CD14-positive monocyte (primary cell): Measurements from ENCODE around the gene CNOT6L. TPM values are rescaled to one million over a fixed set of nuclear protein-coding genes. Genes with fewer than 3 reads are reported as not detected.
"Not testable (repeated sequence)": the region's sequence is repeated elsewhere in the genome, so short reads cannot be mapped to it uniquely, and the experiment has no call there.

ENCODE experiments used
- DNase-seq, 3 donors: peaks; one replicate each; pipeline ENCODE4 v3.0.0-alpha.2; 2011 to 2022
- H2AFZ ChIP-seq: 2 replicates; pipeline ENCODE4 v1.6.0; 2012; ENCODE audit warnings: mild to moderate bottlenecking, low read depth, low read length, inconsistent platforms; ENCODE audit not compliant: insufficient read depth, poor library complexity, severe bottlenecking
- H3K27ac ChIP-seq, 2 donors: 1 replicate in 1 of 2; 2 replicates in 1 of 2; pipeline ENCODE4 v1.5.1; 2012 to 2013; ENCODE audit warnings: low read length in 2 of 2, control low read depth in 1 of 2, inconsistent platforms in 1 of 2, low read depth in 1 of 2, mild to moderate bottlenecking in 1 of 2
- H3K27me3 ChIP-seq, 2 donors: one replicate each; pipeline versions ENCODE4 v1.6.0 to v1.6.1; 2011 to 2013; ENCODE audit warnings: low read length in 2 of 2; ENCODE audit not compliant: control insufficient read depth in 2 of 2, insufficient read depth in 2 of 2
- H3K36me3 ChIP-seq, 2 donors: replicated peaks in 1 of 2; 1 replicate in 1 of 2; 2 replicates in 1 of 2; pipeline versions ENCODE4 v1.5.1 to v1.6.1; 2012 to 2013; ENCODE audit warnings: low read length in 2 of 2, control low read depth in 1 of 2, inconsistent platforms in 1 of 2, mild to moderate bottlenecking in 1 of 2; ENCODE audit not compliant: insufficient read depth in 2 of 2, control insufficient read depth in 1 of 2
- H3K4me1 ChIP-seq, 2 donors: 1 replicate in 1 of 2; 2 replicates in 1 of 2; pipeline versions ENCODE4 v1.5.1 to v1.6.1; 2012 to 2013; ENCODE audit warnings: low read length in 2 of 2, control low read depth in 1 of 2, inconsistent platforms in 1 of 2, mild to moderate bottlenecking in 1 of 2, moderate library complexity in 1 of 2; ENCODE audit not compliant: insufficient read depth in 2 of 2, control insufficient read depth in 1 of 2
- H3K4me2 ChIP-seq: replicated peaks from 2 replicates; pipeline ENCODE3; 2012; ENCODE audit warnings: low read length, moderate library complexity, mild to moderate bottlenecking; ENCODE audit not compliant: poor library complexity, severe bottlenecking; ENCODE audit errors: extremely low read depth
- H3K4me3 ChIP-seq, 3 experiments: fragments of 200-600 bp in 1 of 3; sonication (generic) in 1 of 3; replicated peaks in 1 of 3; 1 replicate in 2 of 3; 2 replicates in 1 of 3; pipeline ENCODE4 v1.5.1; 2011 to 2013; ENCODE audit warnings: low read length in 3 of 3, mild to moderate bottlenecking in 3 of 3, control low read depth in 2 of 3, low read depth in 2 of 3, inconsistent platforms in 1 of 3, moderate library complexity in 1 of 3
- H3K79me2 ChIP-seq: 2 replicates; pipeline ENCODE4 v1.6.0; 2012; ENCODE audit warnings: mild to moderate bottlenecking, control low read depth, inconsistent platforms, low read length, moderate library complexity; ENCODE audit not compliant: insufficient read depth
- H3K9ac ChIP-seq: 2 replicates; pipeline ENCODE4 v1.6.0; 2017; ENCODE audit warnings: low read length, mild to moderate bottlenecking; ENCODE audit not compliant: insufficient read depth, poor library complexity, severe bottlenecking
- H3K9me3 ChIP-seq, 2 donors: replicated peaks in 1 of 2; 1 replicate in 1 of 2; 2 replicates in 1 of 2; pipeline versions ENCODE4 v1.5.1 to v1.6.1; 2012 to 2013; ENCODE audit warnings: low read length in 2 of 2, control low read depth in 1 of 2; ENCODE audit not compliant: control insufficient read depth in 1 of 2, insufficient read depth in 1 of 2
- H4K20me1 ChIP-seq: 2 replicates; pipeline ENCODE4 v1.6.0; 2012; ENCODE audit warnings: mild to moderate bottlenecking, low read length, control low read depth, moderate library complexity; ENCODE audit not compliant: insufficient read depth
- H3K27ac Mint-ChIP-seq, 7 donors: one replicate each; pipeline ENCODE4 v1.8.0; 2020; ENCODE audit warnings: mild to moderate bottlenecking in 7 of 7, mixed read lengths in 7 of 7, moderate library complexity in 6 of 7, inconsistent platforms in 2 of 7
- H3K27me3 Mint-ChIP-seq, 3 donors: one replicate each; pipeline ENCODE4 v1.8.0; 2021 to 2022; ENCODE audit warnings: low read depth in 3 of 3, mild to moderate bottlenecking in 3 of 3, mixed read lengths in 3 of 3, moderate library complexity in 3 of 3, inconsistent platforms in 1 of 3
- H3K36me3 Mint-ChIP-seq, 2 donors: one replicate each; pipeline ENCODE4 v1.8.0; 2020; ENCODE audit warnings: mixed read lengths in 2 of 2, inconsistent platforms in 1 of 2, mild to moderate bottlenecking in 1 of 2
- H3K4me1 Mint-ChIP-seq: one replicate; pipeline ENCODE4 v1.8.0; 2020; ENCODE audit warnings: mild to moderate bottlenecking, mixed read lengths
- H3K4me3 Mint-ChIP-seq, 2 donors: one replicate each; pipeline ENCODE4 v1.8.0; 2020; ENCODE audit warnings: mild to moderate bottlenecking in 2 of 2, mixed read lengths in 2 of 2, moderate library complexity in 1 of 2
- H3K9me3 Mint-ChIP-seq, 7 donors: one replicate each; pipeline ENCODE4 v1.8.0; 2020 to 2022; ENCODE audit warnings: mixed read lengths in 7 of 7, mild to moderate bottlenecking in 6 of 7, moderate library complexity in 6 of 7, inconsistent platforms in 2 of 7
- CTCF ChIP-seq: fragments of 200-600 bp; IDR thresholded peaks from one replicate; pipeline ENCODE4 v1.8.0; 2022; ENCODE audit warnings: antibody characterized with exemption, mild to moderate bottlenecking
- WGBS: methylation state at CpG from one replicate; pipeline ENCODE4 v1.1.5; 2013; ENCODE audit warnings: missing lambda C conversion rate; ENCODE audit not compliant: insufficient coverage; 5-methylcytosine and 5-hydroxymethylcytosine counted together
- intact Hi-C, 2 donors: fragments of 100-400 bp; cut with micrococcal nuclease; formaldehyde crosslinking; loops; one replicate each; pipeline versions ENCODE4 v1.15.0 to v1.15.1; 2023
- polyA plus RNA-seq, 3 donors: library from polyadenylated mRNA; depleted of rRNA in 1 of 3; unstranded in 2 of 3; stranded (reverse) in 1 of 3; fragments of 300-500 nt in 2 of 3; fragments of >200 nt in 1 of 3; fragmentation: Illumina TruSeq in 2 of 3; gene quantifications; 1 replicate in 2 of 3; 2 replicates in 1 of 3; pipeline ENCODE4 v1.2.3, GENCODE V29; 2012 to 2021

CNOT6L gene
- polyA plus RNA-seq, 3 donors: 16.1 to 26.4 (median 26.3) TPM

DNA sequence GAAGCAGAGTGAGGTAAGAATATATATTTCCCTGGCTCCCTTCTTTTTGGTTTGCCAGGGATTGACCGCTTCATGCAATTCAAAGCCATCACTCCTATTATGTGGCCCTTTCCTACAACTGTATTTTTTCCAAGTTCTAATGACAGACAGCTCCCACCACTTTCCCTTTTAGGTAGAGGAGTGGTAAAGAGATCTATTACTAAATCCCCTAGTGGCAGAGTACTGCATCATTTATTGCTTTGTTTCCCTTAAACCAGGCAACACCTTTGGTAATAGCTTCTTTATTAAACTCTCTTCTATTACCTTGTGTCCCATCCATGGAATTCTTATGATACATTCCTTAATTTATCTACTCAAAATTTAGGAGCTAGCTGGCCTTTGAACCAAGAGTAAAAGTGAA lies 90.7 kb downstream of the CNOT6L start:
- intact Hi-C loops: no loop called here
- Mint-ChIP-seq H3K4me1 (peaks cover 23% of the 10 kb centered on the region), H3K27ac (peak overlapping the region in 2 of 7 donors; percentile 42 to 56), H3K4me3 (no peak overlapping the region), H3K9me3 (no peaks in the 10 kb centered on the region), H3K27me3 (no peaks in the 10 kb centered on the region), H3K36me3 (peaks cover 52 to 62% of the 10 kb centered on the region in 2 donors)
- Histone ChIP-seq H3K4me3 (no peak overlapping the region), H3K4me1 (peaks cover 2 to 14% of the 10 kb centered on the region in 2 donors), H3K4me2 (no peak overlapping the region), H3K79me2 (no peaks in the 10 kb centered on the region), H3K27me3 (no peaks in the 10 kb centered on the region), H3K9ac (no peak overlapping the region), H3K27ac (peak overlapping the region in 1 of 2 donors; percentile 49), H3K36me3 (peaks cover 57 to 80% of the 10 kb centered on the region in 2 donors), H2AFZ (no peak overlapping the region), H3K9me3 (no peaks in the 10 kb centered on the region), H4K20me1 (no peaks in the 10 kb centered on the region)
- DNase-seq: no peak
- no peak for TF ChIP-seq CTCF
- no CpG with 5 or more reads among the region's 1 CpG for WGBS

DNA sequence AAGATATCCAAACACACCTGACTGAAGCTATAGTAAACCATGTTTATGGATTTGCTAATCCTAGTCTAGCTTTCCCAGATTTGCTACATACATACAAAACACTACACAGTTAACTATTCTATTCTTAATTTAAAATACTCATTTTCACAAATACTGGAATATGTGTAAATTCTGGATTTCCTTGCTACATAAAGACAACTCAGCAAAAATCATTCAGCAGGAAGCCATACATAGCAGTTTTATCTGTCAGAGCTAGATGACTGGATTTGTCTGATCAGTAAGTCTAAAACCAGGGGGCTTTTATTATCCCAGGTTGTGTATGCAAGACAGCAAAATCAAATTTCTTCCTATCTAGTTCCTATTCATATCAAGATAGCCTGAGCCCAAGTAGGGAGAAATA lies 98.1 kb downstream of the CNOT6L start:
- Mint-ChIP-seq H3K9me3 (no peaks in the 10 kb centered on the region), H3K4me3 (no peak overlapping the region), H3K4me1 (no peaks in the 10 kb centered on the region), H3K36me3 (peaks cover 46 to 62% of the 10 kb centered on the region in 2 donors), H3K27me3 (no peaks in the 10 kb centered on the region), H3K27ac (no peak overlapping the region)
- DNase-seq: no peak
- intact Hi-C loops: no loop called here
- Histone ChIP-seq H2AFZ (no peak overlapping the region), H3K27me3 (no peaks in the 10 kb centered on the region), H3K9ac (no peak overlapping the region), H3K79me2 (no peaks in the 10 kb centered on the region), H3K27ac (no peak overlapping the region), H3K4me3 (no peak overlapping the region), H4K20me1 (peaks cover 3% of the 10 kb centered on the region), H3K36me3 (peaks cover 64 to 86% of the 10 kb centered on the region in 2 donors), H3K9me3 (no peaks in the 10 kb centered on the region), H3K4me1 (no peaks in the 10 kb centered on the region), H3K4me2 (no peak overlapping the region)
- no peak for TF ChIP-seq CTCF

- DNase-seq, H3K27me3 ChIP-seq, H3K4me3 ChIP-seq, H3K9me3 Mint-ChIP-seq, H3K27me3 Mint-ChIP-seq, H3K9me3 ChIP-seq, H3K4me1 ChIP-seq, H2AFZ ChIP-seq, H3K4me3 Mint-ChIP-seq, H3K4me2 ChIP-seq, intact Hi-C loops, H3K4me1 Mint-ChIP-seq, H3K9ac ChIP-seq, H3K27ac ChIP-seq, H3K79me2 ChIP-seq, H4K20me1 ChIP-seq, H3K27ac Mint-ChIP-seq: not testable (repeated sequence)
- WGBS: no CpG with 5 or more reads among the region's 3 CpGs
- H3K36me3 Mint-ChIP-seq: peaks cover 32 to 43% of the 10 kb centered on the region in 2 donors
- peaks cover 43 to 79% of the 10 kb centered on the region in 2 donors for H3K36me3 ChIP-seq
Measured at GRCh38 chr4:77718500-77718899, 100.7 kb downstream of the CNOT6L start.
